UCSD-AML1 (cell line): ENCODE results near the gene FERMT2.
"Not testable (repeated sequence)": the region's sequence is repeated elsewhere in the genome, so short reads cannot be mapped to it uniquely, and the experiment has no call there.

Experiments used
- DNase-seq: peaks from one replicate; lab custom pipeline; 2025; ENCODE audit not compliant: unreplicated experiment; lab: John Stamatoyannopoulos, UW

FERMT2 gene

DNA sequence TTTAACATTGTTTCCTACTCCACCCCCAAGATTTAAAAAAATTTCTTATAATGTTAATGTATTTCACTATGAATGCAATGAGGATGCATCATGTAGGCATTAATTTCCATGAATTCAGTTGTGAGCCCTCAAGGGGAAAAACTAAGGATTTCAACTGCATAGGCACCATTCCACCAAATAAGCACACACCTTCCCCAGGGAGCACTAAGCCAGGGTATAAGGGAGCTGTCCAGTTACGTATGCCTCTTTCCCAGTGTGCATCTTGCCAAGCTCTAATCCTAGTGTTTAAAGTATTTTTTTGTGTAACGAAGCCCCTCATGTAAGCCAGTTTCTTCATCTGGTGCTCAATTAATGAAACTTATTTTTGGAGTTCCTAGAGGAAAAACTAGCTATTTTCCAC is 6.6 kb downstream of the FERMT2 start:
- DNase-seq, result no peak

DNA sequence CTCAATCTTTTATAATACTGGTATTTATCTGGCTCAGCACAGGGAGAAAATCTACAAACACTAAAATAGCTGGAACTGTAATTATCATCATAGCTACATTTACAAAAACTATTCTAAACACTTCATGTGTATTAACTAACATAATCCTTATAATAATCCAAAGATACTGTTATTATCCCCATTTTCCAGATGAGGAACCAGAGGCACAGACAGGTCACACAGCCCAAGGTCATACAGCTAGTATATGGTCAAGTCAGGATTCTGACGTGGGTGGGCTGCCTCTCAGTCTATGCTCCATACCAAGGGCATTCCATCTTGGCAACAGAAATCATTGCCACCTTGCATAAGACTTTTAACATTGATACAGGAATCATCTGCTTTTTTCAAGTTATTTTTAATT is 11.4 kb downstream of the FERMT2 start:
- no peak for DNase-seq

DNA sequence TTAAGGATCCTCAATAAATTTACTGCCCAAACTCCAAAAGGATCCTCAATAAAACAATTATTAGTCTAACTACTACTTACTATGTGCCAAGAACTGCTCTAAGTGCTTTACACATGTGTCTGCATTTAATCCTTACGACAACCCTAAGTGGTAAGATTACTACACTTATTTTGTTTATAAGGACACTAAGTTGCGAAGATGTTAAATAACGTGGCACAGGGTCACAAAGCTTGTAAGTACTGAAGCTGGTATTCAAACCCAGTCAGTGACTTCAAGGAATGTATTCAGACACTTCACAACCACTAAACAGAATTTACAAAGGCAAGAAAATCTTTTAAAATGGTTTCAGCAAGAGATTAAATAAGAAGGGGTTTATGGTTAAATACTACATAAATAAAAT is 13.0 kb downstream of the FERMT2 start:
- no peak for DNase-seq

DNA sequence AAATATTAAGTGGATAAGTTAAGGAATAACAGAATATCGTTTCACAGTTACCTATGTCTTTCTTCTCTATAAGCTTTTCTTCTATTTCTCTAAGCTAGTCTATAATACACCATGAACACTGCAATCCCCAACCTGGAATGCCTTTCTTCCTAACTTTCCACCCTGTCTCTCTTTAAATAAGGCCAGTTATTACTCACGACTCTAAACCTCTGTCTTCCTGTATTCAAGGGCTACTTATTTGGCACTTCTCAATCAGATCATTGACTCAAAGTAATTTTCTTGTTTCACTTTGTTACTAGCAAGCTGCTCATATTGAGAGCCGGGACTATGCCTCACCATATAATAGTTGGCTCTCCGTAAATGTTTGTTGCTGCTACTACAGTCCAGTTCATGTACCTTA is 13.5 kb downstream of the FERMT2 start:
- no peak for DNase-seq

DNA sequence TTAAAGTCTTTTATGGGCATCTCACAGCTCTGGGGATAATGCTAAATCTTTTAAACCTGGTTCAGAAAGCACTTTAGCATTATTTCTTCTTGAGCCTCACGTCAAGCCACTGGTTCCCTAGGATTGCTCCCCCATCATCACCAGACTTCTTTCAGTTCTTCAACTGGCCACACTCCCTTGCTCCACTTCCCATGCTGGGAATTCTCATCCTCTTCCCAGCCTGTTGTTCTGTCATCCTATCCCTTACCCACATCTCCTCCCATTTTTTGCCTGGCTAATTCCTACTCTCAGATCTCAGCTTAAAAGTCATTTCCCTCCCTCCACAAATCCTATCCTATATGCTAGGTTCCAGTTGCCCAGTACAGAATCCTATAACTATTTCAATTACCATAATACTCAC is 14.4 kb downstream of the FERMT2 start:
- no peak for DNase-seq

DNA sequence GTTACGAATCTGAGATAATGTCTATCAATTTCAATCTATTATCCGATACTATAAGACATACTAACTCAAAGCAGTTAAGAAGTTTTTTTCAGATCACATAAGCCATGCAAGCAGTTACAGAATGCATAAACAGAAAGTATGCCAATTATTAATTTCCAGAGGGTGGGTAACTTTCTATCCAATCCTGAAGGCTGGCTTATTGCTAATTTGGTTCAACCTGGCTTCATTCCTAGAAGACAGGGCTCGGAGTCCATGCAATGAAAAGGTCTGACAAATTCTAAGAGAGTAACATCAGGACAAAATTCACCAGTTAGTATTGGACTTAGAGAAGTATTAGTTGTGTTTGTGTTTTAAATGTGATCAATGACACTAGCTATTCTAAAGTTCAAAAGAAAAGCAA is 15.0 kb downstream of the FERMT2 start:
- DNase-seq, result no peak

DNA sequence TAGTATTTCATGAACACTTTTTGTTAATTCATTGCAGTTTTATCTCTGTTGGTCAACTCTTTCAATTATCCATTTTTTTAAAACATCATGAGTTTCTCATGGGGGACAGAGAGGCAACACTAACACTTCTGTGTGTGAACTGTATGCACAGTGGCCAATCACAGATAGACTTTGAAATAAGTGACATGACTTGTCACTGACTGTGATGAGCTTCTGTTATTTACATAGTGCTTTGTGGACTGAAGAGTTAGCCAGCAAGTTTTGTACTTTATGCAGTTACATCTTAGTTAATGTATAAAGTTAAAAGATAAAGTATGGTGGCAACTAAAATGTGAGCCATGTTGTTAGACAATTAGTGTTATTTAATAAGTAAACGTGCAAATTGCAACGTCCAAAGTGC is 16.1 kb downstream of the FERMT2 start:
- DNase-seq, result no peak

DNA sequence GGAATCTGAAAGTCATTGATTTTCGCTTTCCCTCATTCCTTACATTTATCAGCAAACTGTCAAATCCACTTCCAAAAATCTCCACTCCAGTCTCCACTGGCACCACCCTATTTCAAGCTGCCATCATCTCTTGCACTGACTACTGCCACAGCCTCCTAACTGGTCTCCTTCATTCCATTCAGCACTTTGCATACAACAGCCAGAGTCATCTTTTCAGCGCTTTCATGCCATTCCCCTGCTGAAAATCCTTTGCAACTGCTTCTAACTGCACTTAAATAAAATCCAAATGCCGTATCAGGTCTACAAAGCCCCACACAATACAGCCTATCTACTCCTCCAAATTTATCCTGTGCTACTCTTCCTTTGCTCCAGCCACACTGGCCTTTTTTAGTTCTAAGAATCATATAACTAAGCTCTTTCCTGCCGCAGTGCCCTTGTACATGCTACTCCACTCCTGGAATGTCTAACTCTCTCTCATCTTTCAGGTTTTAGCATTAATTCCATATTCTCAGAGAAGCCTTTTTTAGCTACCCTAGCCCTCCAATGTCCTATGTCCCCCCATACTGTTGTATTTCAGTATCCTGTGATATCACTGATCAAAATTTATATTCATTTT is 21.6 kb downstream of the FERMT2 start:
- no peak for DNase-seq

DNA sequence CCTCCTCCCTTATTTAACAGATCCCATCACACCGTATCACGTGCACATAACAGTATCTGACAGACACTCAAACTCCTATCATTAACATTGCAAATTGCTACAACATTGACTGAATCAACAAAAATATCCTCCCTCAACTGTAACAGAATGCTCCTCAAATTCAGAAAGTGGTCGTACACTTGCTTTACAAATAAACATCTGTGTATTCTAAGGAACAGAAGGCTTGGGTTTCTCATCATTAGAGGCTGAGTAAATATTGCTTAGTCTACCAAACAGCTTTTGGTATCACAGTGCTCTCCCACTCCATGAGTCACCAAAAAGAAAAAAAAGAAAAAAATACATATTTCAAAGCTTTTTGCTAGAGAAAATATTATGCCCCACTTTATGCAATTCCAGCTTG is 23.9 kb downstream of the FERMT2 start:
- no peak for DNase-seq

DNA sequence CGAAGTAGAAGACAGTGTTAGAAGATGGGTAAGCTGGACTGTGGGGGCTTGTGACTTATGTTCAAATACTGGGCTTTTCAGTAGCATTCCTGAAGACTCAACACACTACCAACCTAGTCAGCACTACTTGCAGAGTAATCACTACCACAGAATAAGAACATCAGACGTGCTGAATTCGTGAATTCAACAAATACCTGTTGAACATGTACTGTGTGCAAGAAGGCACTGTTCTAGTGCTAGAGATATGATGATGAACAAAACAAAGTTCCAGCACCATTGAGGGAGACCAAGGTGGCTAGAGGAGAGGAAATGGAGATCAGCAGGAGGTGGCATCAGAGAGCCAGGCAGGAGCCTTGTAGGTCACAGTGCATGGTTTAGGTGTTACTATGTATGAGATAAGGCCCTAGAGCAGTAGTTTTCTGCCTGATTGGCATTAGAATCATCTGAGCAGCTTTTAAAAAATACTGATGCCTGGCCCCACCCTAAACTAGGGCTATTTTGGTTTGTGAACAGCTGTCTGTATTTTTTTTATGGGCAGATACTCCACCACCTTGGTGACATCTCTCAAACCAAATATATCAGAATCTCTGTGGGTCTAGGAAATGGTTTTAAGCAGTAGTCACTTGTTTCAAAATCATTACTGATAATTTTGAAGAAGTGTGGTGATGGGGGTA is 26.8 kb downstream of the FERMT2 start:
- DNase-seq, result no peak

DNA sequence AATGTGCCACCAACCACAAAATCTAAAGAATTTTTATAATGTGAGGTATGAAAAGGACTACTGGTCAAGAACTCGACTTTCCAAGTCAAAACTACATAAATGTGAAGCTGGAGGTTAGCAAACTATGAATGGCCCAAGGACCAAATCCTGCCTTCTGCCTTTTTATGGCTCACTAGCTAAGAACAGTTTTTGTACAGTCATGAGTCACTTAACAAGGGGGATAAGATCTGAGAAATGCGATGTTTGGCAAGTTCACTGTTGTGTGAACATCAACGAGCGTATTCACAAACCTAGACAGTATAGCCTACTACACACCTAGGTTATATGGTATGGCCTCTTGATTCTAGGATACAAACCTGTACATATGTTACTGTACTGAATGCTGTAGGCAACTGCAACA is 28.2 kb downstream of the FERMT2 start:
- DNase-seq, result no peak

DNA sequence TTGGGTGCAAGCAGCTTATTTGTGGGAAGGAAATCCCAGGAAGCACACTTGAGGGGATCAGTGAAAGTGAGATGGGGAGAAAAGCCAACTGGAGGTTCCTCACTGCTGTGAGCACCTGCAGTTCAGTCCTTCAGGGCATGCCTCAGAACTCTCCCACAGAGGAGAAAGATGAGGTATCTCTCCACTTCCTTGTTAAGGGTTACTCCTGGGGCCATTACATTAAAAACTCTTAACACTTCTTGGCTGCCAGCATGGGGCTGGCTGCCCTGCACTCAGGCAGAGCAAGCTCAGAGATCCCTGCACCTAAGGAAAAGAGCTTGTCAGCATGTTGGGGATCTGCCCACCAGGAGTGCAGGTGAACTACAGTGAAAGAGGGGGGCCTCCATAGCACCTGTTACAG is 28.8 kb downstream of the FERMT2 start:
- DNase-seq, result no peak

DNA sequence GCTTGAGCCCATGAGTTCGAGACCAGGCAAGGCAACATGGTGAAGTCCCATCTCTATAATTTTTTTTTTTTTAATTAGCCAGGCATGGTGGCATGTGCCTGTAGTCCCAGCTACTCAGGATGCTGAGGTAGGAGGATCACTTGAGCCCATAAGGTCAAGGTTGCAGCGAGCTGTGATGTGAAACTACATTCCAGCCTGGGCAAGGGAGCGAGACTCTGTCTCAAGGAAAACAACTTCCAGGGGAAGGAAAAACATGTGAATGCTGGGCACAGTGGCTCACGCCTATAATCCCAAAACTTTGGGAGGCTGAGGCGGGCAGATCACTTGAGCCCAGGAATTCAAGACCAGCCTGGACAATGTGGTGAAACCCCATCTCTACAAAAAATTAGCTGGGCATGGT is 30.4 kb downstream of the FERMT2 start:
- DNase-seq, result not testable (repeated sequence)

DNA sequence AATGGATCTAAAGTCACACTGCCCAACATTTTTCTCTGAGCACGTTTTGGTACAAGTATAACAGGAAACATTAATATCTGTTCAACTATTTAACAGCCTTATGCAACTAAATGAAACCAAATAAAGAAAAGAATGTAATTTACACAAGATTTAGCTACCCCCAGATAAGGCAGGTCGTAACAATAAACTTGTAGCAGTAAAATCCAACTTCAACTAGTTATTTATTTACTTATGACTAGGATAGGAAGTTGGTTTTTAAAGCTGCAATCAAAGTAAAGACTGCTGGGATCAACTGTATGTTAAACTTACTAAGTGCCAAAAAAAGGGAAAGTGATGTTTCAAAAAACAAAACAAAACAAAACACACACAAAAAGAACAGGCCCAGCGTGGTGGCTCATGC is 30.9 kb downstream of the FERMT2 start:
- no peak for DNase-seq

DNA sequence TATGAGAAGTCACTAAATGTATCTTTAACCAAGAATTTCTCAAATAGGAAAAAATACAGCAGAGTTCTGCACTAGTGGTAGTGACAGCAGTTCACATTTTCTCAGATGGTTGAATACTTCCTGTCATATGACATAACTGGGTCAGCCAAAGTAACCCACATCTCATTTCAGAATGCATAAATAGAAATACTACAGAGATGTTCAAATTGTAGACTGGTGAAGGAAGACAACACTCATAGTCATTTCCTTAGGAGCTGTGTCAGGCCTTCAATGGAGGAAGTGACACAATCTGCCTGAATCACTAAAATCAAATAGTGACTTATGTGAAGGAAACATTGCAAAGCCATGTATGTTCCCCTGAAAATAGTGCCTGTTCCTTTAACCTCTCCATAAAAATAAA is 32.4 kb downstream of the FERMT2 start:
- DNase-seq, result no peak

DNA sequence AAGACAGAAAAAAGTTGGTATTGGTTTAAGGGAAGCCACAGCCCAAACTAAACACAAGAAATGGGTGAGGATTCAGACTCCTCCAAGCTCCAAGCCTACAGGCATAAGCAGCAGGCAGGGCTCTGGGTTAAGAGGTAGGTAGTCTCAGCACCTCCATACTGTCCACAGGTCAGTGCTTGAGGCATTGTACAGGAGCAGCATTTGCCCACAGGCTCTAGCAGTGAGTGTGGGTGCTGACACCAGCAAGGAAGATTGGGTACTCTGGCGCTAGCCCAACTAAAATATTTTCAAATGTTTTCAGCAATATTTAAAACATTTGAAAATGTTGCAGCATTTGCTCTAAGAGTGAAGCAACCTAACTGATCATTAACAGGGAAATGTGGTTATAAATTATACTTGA is 33.1 kb downstream of the FERMT2 start:
- DNase-seq, result no peak

DNA sequence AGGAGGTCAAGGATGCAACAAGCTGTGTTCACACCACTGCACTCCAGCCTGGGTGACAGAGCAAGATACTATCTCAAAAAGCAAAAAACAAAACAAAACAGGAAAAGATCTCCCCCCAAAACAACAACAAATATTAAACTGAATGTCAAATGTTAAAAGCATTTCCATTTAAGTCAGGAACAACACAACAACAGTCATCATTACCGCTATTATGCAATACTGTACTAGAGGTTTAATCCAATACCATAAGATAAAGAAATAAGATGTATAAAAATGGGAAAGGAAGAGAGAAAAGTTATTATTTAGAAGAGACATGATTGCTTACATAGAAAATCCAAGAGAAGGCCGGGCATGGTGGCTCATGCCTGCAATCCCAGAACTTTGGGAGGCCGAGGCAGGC is 36.6 kb downstream of the FERMT2 start:
- no peak for DNase-seq

DNA sequence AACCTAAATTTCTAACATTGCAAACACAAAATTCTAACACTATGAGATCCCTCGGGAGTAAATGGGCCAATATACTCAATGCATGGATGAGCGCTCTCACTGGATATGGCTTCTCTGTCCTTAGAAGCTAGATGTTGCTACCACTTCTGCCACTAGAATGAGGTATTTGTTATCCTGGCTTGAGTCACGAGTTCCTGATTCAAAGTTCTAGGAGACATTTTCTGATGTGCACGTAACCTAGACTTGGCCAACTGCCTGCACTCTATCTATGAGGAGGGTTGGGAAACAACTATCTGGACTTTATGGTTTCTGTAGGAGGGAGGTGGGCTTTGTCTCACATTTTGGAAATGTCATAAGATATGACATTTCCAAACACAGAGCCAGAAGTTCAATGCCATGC is 37.6 kb downstream of the FERMT2 start:
- no peak for DNase-seq

DNA sequence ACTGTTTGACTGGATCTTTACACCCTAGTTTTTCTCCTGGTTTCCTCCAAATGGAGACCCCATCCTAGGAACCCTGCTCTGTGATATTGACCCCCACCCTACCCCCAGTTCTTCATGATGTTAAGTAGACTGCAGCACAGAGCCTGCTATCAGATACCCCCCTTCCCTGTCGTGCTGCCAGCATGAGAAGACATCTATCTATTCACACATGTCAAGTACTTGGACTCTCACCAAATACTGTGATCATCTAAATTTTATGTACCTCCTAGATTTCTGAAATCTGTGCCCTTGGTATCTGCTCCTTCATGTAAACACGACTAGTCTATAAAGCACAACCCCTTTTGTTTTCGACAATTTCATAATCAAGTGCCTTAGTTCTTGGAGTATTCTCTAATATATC is 38.9 kb downstream of the FERMT2 start:
- DNase-seq, result no peak

DNA sequence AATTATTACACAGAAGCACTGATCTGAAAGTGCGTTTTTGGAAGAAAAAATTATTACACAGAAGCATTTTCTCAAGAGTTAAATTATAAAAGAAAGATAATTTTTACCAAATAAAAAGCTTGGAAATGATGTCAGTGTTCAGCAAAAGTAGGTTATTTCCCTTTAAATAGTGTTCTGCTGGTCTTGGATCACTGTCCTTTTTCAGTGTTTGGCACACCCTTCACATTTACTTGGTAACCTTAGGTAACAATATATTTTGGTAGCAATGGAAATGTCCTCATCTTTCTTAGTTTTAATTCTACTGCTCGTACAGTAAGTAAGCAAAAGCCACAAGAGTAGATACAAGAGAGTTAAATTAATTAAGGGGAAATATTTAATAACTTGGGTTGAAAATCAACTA is 40.3 kb downstream of the FERMT2 start:
- DNase-seq, result no peak

DNA sequence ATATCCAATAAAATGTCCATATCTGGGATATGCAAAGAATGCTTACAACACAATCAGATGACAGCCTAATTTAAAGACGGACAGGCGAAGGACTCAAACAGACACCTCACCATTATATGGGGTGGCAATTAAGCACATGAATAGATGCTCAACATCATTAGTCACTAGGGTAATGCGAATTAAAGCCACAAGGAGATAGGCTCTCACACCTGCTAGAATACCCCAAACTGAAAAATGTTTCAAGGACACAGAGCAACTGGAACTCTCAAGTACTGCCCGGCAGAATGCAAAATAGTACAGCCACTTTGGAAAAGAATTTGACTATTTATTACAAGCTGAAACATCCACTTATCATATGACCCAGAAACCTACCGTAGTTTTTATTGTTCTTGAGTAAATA is 42.9 kb downstream of the FERMT2 start:
- DNase-seq, result no peak

DNA sequence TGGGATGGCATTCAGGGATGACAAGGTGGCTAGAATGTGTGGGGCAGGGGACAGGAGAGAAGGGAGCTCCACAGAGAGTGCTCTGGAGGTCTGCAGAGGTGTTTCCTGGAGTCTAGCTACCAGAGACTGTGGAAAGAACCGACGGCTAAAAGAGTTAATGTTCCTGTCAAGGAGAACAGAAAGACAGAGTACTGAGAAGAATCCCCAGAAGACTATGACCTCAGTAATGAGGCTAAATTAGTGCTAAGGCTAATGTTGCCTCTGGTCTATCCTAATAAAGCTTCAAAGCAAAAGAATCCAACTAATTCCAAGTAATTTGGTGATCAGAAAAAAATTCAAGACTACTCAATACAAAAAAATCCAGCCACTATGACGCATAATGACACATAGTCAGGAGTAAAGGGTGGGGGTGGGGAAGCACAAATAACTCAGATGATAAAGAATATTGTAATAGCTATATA is 44.7 kb downstream of the FERMT2 start:
- DNase-seq, result no peak

DNA sequence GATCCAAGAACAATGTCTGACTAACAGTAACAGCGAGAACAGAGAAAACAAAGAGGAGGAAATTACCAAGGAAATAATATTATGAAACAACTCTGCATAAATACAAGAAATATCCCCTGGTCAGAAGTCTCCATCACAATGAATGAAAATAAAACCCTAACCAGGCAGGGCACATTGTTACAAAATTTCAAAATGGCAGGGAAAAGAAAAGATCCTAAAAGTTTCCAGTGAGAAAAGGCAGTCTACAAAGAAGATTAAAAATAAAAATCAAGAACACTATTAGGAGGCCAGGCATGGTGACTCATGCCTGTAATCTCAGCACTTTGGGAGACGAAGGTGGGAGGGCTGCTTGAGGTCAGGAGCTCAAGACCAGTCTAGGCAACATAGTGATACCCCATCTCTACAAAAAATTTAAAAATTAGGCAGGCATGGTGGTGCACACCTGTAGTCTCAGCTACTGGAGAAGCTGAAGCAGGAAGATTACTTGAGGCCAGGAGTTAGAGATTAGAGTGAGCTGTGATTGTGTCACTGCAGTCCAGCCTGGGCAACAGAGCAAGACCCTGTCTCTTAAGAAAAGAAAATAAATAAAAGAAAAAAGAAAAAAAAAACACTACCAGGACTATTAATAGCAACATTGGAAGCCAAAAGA is 47.8 kb downstream of the FERMT2 start:
- no peak for DNase-seq
